Kidney capillary endothelial cell (primary cell): Measurements from ENCODE around the gene BDKRB2.

Experiments used
- DNase-seq: peaks from one replicate; pipeline ENCODE4 v3.0.0-alpha.2; 2018; ENCODE audit warnings: low spot score

Gene BDKRB2

DNA sequence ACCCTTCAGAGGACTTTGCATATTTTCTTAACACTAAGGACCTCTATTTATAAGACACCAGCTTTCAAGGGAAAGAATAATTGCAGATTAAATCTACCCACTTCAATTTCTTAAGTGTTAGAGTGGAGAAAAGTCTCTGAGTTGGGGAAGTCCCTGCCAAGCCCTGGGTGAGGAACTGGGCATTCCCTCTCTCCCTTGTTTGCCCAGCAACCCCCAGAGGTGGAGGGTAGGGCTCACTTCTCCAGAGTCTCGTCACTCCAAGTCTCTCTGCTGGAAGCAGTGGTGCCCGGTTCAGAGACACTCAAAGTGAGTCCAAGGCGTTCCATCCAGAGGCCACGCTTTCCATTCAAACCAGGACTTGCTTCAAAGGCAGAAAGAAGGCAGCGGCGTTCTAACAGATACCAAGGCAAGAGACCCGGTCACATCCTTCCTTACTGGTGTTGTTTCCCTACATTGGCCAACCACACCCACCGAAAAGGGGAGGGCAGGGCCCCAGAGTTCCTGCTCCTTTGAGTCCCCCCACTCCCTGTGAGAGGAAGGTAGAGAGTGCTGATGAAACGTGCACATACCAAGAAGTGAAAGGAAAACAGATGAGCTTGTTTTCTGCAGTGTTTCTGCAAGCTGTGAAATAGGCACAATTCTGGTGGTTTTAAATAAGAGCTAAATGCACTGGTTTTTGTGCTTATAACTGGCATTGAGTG, 6.1 kb upstream of the BDKRB2 start:
- peak; percentile 73 for DNase-seq

GRCh38 chr14:96201157-96201556, 3.5 kb upstream of the BDKRB2 start:
- DNase-seq = no peak

DNA sequence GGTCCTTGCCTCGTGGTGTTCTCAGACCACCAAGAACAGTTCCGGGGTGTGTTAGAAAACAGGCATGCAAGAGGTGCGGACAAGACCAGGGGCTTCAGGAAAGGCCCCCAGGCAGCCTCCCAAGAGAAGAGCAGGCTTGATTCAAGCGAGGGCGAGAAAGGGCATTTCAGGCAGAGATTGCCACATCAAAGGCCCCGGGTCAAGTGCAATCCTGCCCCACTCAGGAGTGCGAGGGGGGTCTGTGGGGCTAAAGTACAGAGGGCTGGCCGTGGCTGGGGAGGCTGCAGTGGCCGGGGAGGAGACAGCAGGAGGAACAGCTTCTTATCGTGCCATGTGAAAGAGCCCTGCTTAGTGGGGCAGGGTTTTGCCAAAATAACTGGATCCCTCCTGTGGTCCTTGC, 2.7 kb upstream of the BDKRB2 start:
- DNase-seq = no peak

DNA sequence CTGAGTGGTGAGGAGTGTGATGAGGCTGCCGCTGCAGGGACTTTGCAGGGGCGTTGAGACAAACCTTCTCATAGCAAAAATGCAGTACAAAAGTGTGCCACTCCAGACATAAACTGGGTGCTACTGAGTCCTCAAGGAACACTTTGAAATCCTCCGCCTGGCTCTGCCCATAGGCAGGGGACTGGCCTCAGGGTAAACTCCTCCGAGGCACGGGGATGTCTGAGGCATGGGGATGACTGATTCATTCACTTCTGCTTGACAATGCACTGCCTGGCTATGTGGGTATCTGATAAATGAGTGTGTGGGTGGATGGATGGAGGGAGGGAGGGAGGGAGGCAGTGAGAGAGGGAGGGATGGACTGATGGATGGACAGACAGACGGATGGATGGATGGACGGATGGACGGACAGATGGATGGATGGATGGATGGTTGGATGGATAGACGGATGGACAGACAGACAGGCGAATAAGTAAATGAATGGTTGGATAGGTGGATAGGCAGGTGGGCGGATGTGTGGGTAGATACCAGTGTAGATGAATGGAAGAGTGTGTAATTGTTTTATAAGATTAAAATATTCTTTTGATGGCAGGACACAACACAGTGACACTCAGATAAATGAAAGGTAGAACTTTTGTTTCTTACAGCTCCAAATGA, 2.1 kb upstream of the BDKRB2 start:
- DNase-seq = no peak

DNA sequence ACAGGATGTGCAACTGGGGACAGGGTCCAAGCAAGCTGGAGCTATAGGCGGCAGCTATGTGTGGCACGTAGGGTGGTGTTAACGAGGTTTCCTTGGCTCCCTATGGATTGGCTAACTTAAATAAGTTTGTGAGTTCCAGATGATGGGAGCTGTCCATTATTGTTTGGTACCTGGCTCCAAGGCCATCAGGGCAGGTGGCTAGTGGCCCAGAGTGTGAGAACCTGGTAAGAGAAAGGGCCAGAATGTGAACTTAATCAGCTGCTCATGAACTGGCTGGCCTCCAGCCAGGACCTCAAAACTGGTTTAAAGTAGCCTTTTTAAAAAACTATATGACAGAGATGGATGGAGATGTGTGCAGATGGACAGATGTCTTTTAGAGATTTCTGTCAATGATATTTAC, 1.5 kb upstream of the BDKRB2 start:
- DNase-seq = no peak

DNA sequence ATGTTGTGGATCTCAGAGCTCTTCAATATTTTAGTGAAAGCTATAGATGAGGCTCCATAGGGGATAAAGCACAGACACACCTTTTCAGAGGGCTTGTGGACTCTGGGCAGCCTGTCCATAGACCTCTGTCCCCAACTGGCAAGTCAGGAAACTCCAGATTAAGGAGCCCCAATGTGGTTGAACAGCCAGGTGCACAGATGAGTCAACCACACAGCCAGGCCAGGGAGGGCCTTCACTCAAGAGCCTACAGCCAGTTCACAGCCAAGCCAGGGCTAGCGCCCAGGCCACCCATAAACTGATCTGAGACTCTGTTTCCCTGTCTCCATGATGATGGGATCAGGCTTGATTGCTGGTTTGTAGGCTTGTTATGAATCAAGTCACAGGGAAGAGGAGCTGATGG, 1.0 kb upstream of the BDKRB2 start:
- DNase-seq = no peak

- DNase-seq = no peak
Measured at GRCh38 chr14:96205059-96205977, 679 bp downstream of the BDKRB2 start.

- DNase-seq = no peak
Measured at GRCh38 chr14:96205978-96206360, 1.3 kb downstream of the BDKRB2 start.

DNA sequence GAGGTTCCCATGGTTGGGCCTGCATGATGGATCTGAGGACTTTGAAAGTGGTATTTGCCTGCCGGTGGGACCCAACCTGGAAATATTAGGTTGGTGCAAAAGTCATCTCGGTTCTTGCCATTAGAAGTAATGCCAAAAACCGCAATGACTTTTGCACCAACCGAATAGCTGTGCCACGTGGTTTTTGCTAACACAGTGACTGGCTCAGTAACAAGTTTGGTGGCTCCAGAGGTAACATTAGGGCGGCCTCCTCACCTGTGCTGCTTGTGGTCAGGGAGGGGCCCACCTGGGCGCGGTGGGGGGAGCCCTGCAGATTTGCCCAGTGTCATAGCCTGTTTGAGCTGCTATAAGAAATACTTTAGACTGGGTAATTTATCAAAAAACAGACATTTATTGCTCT, 1.8 kb downstream of the BDKRB2 start:
- no peak for DNase-seq

DNA sequence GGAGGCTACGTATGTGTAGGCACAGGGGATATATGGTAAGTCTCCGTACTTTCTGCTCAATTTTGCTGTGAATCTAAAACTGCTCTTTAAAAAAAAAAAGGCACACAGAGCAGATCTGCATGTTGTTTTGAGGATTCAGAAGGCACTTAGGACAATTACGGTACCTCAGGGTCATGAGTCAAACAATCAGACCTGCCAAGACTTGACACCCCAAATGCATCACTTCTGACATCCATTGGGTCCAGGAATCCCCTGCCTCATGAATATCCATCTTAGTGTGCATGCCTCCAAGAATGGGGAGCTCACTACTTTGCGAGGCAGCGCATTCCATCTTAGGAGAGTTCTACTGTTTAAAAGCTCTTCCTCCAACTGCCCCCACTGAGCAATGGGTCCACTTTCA, 3.0 kb downstream of the BDKRB2 start:
- DNase-seq = no peak

DNA sequence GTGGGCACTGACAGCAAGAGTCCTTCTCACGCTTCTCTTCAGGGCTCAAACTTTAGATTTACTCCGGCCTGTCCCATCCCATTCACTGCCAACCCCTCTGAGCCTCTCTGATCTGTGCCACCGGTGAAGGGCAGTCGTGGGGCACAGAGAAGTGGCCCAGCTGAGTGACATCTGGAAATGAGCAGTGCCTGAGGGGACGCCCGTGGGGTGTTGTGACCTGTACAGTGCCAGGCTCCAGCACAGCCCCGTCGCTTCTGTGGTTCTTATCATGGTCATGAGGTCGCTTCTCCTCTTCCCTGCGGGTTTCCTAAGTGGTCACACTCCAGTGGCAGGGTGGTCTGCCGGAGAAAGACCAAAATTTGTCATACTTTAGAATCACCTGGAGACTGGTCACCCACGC, 4.1 kb downstream of the BDKRB2 start:
- no peak for DNase-seq

DNA sequence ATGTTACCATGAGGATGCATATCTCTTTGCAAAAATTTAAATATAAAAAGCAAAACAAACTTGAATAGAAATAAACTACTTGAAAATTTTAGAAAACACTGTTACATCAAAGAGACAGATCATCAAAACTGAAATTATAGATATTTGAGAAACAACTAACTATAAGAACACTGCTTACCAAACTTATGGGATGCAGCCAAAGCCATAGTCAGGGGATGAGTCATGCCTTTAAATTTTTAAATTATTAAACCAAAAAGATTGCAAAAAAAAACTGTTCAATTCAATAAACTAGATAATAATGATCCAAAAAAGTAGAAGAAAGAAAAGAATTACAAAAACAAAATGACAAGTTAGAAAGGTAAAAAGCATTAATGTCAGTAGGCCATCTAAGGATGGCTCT, 7.5 kb downstream of the BDKRB2 start:
- DNase-seq = no peak

- no peak for DNase-seq
Measured at GRCh38 chr14:96212896-96213295, 8.3 kb downstream of the BDKRB2 start.

- no peak for DNase-seq
Measured at GRCh38 chr14:96213871-96214465, 9.3 kb downstream of the BDKRB2 start.

DNA sequence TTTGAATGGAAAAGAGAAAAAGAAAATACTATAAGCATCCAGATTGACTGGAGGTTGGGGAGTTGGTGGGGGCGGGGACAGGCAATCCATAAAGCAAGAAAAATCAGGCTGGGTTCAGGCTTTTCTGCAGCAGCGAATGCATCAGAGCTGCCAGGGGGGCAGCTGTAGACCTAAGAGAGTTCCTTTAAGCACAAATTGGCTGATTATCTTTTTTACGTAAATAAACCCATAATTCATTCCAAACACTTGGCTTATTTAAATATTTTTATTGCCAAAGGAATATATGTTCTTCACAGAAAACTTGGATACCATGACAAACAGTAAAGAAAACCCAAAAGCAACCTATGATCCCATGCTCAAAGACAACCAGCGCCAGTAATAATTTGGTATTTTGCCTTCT, 10.2 kb downstream of the BDKRB2 start:
- DNase-seq = no peak

DNA sequence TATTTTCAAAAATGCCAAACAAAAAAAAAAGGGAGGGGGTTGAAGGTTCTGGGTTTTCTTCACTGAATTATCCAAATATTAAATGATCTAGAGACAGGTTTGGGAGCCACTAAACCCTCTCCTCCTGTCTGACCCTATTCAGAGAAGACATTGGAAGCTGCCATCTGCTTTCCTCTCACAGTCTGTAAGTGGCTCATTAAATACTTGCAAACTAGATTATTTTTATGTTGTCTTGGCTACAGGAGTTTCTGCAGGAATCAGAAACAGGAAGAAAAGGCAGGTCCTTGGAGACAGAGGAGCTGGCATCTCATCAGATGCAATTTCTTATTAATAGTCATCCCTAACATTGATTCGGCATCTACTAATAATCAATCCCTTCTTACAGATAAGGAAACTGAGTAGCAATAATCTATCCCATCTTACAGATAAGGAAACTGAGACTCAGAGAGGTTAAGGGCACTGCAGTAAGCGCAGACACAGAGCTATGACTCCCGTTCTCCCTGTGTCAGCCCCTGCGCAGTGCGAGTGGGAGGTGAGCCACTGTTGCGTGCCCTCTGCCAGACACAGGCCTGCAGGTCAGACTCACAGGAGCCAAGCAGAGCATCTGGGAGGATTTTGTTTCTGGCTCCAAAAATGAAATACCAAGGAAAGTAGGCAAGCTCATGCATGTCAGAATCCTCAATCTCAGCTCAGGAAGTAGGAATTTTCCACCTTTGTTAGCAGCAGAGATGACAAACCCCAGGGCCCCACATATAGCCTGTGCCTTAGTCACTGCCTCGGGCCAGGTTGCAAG, 11.0 kb downstream of the BDKRB2 start:
- no peak for DNase-seq

DNA sequence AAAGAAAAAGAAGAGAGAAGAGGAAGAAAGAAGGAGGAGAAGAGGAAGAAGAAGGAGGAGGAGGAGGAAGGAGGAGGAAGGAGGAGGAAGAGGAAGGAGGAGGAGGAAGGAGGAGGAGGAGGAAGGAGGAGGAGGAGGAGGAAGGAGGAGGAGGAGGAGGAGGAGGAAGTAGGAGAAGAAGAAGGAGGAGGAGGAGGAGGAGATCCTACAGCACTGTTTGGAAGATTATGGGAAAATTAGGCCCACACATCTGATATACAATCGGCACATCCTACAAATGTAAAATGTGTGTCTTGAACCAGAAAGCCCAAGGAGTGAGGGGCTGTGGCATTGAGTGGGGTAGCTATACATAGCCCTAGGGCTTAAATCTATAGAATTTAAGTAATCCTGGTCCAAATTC, 12.0 kb downstream of the BDKRB2 start:
- DNase-seq = no peak

DNA sequence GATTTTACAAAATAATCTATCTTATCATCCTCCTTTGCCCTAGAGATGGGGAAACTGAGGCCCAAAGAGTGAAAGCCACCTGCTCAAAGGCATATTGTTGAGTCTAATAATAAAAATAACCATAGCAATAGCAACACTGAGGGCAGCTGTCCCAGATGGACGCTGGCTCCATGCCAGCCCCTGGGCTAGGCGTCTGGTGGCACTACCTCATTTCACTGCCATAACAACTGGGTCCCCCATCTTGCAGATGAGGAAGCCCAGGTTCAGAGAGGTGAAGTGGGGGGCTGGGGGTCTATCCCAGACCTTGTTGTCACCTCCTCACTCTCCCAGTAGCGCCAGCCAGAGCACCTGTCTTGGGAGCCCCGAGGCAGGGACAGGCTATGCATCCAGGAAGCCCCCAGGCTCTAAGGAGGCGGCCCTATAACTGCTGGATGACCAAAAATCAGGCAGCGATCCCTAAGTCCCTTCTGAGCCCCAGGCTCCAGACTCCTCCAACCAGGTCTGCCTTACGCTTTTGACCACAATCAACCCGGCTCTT, 12.8 kb downstream of the BDKRB2 start:
- no peak for DNase-seq

- no peak for DNase-seq
Measured at GRCh38 chr14:96221109-96221650, 16.5 kb downstream of the BDKRB2 start.

DNA sequence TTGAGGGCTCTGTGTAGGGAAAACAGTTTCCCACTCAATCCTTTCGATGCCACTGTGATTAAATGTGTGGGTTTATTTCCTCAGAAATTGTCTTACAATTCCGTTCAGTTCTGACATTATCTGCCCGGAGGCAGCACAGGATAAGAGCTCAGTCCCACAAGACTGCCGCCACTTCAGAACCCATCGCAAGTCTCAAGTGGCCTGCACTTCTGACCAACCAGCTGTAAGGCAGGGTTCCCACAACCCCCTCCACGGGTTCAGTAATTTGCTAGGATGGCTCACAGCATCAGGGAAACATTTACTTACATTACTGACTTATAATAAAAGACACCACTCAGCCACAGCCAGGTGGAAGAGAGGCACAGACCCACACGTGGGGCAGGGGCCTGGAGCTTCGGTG, 17.2 kb downstream of the BDKRB2 start:
- DNase-seq = no peak

GRCh38 chr14:96224480-96225096, 19.9 kb downstream of the BDKRB2 start:
- no peak for DNase-seq
